ENCODE measurements around the gene AOPEP.
A peak's percentile ranks its signal among the peaks of the same experiment; 100 is the strongest.

AOPEP gene

GRCh38 chr9:95131023-95131943 lies 404.8 kb downstream of the AOPEP start:
- Histone ChIP-seq H3K4me3 (no peak overlapping the region), H3K27ac (peak overlapping the region in 1 of 21 experiments; percentile 38)

GRCh38 chr9:95132366-95133324 lies 406.1 kb downstream of the AOPEP start:
- Histone ChIP-seq H3K4me3 (no peak overlapping the region), H3K27ac (no peak overlapping the region)

- Histone ChIP-seq H3K27ac (no peak overlapping the region), H3K4me3 (no peak overlapping the region)
Observed at GRCh38 chr9:95133325-95133705, 406.8 kb downstream of the AOPEP start.

- no peak overlapping the region for H3K4me3 ChIP-seq
- H3K27ac ChIP-seq = no peak overlapping the region
Observed at GRCh38 chr9:95134457-95134881, 408.0 kb downstream of the AOPEP start.

- Histone ChIP-seq H3K4me3 (no peak overlapping the region), H3K27ac (no peak overlapping the region)
Observed at GRCh38 chr9:95135756-95136155, 409.3 kb downstream of the AOPEP start.
